Prostate gland (tissue), 2 donors: ENCODE data around the gene PTGDR. TPM values are rescaled to one million over a fixed set of nuclear protein-coding genes. Genes with fewer than 3 reads are reported as not detected.

Experiments used
- DNase-seq: peaks from one replicate; pipeline ENCODE4 v3.0.0-alpha.2; 2019; ENCODE audit warnings: low spot score
- H3K27ac ChIP-seq, 2 donors: fragments of 200-600 bp; sonication (generic); 2 replicates each; pipeline ENCODE4 v1.5.1; 2017 to 2019
- H3K27me3 ChIP-seq: fragments of 200-600 bp; sonication (generic); replicated peaks from 2 replicates; pipeline ENCODE4 v1.5.1; 2019; ENCODE audit not compliant: insufficient read depth
- H3K36me3 ChIP-seq, 2 donors: fragments of 200-600 bp; sonication (generic); 1 replicate in 1 of 2; 2 replicates in 1 of 2; pipeline versions ENCODE4 v1.5.1 to v1.8.1; 2017 to 2019
- H3K4me1 ChIP-seq: fragments of 200-600 bp; sonication (generic); replicated peaks from 2 replicates; pipeline ENCODE4 v1.5.1; 2019
- H3K4me3 ChIP-seq, 2 donors: fragments of 200-600 bp; sonication (generic); 2 replicates each; pipeline ENCODE4 v1.5.1; 2017 to 2019
- H3K9me3 ChIP-seq: fragments of 200-600 bp; sonication (generic); 2 replicates; pipeline ENCODE4 v1.5.1; 2017
- POLR2A ChIP-seq: fragments of 450-650 bp; IDR thresholded peaks from one replicate; pipeline ENCODE4 v1.6.1; 2016; ENCODE audit warnings: antibody characterized with exemption, mild to moderate bottlenecking
- POLR2AphosphoS5 ChIP-seq: sonication (generic); formaldehyde crosslinking; IDR thresholded peaks from one replicate; pipeline ENCODE4 v1.6.1; 2017; ENCODE audit warnings: antibody characterized with exemption
- WGBS: methylation state at CpG from one replicate; pipeline ENCODE4 v1.1.5; 2018; 5-methylcytosine and 5-hydroxymethylcytosine counted together
- intact Hi-C: fragments of 100-400 bp; cut with DNase I; formaldehyde crosslinking; loops from one replicate; pipeline ENCODE4 v1.14.2; 2022
- total RNA-seq, 2 donors: library from RNA; depleted of rRNA; stranded (reverse); fragments of >200 nt; gene quantifications; one replicate each; pipeline ENCODE4 v1.1.0, GENCODE V29; 2016
- TF ChIP-seq, protein P1 (sequence below), 4 experiments: fragments of 200-600 bp in 2 of 4; fragments of 450-650 bp in 2 of 4; sonication (generic) in 2 of 4; IDR thresholded peaks; 1 replicate in 3 of 4; 2 replicates in 1 of 4; pipeline ENCODE4 v1.5.1; 2016 to 2019; ENCODE audit warnings: antibody characterized with exemption in 4 of 4, mild to moderate bottlenecking in 2 of 4, moderate library complexity in 2 of 4

The PTGDR gene
- total RNA-seq, 2 donors from 2014 or later: 0.55 to 0.74 TPM

DNA sequence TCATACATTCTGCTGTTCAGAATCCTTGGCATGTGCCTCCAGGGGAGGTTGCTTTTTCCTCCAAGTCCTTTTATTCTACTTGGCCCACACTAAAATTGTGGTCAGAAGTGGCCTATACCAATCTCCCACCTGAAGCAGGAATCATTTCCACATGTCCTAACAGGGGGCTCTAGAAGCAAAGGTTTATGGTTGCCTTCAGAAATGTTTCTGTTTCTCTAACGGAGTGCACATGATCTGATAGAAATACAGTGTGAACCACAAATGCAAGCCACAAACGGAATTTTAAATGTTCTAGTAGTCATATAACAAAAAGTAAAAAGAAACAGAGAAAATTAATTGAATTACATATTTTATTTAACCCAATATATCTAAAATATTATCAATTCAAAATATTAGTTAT lies 50.6 kb downstream of the PTGDR start:
- H3K4me1 ChIP-seq: no peaks in the 10 kb centered on the region
- H3K27ac ChIP-seq: no peak overlapping the region
- TF ChIP-seq POLR2AphosphoS5: no peak
- TF ChIP-seq, protein P1, sequence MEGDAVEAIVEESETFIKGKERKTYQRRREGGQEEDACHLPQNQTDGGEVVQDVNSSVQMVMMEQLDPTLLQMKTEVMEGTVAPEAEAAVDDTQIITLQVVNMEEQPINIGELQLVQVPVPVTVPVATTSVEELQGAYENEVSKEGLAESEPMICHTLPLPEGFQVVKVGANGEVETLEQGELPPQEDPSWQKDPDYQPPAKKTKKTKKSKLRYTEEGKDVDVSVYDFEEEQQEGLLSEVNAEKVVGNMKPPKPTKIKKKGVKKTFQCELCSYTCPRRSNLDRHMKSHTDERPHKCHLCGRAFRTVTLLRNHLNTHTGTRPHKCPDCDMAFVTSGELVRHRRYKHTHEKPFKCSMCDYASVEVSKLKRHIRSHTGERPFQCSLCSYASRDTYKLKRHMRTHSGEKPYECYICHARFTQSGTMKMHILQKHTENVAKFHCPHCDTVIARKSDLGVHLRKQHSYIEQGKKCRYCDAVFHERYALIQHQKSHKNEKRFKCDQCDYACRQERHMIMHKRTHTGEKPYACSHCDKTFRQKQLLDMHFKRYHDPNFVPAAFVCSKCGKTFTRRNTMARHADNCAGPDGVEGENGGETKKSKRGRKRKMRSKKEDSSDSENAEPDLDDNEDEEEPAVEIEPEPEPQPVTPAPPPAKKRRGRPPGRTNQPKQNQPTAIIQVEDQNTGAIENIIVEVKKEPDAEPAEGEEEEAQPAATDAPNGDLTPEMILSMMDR (IDR thresholded peaks at IDR 0.05): no peak
- no peak for TF ChIP-seq POLR2A
- H3K4me3 ChIP-seq: no peak overlapping the region
- DNase-seq: no peak
- no peaks in the 10 kb centered on the region for H3K36me3 ChIP-seq
- no peaks in the 10 kb centered on the region for H3K9me3 ChIP-seq
- 48% methylated on average over 2 of the region's 2 CpGs for WGBS
- intact Hi-C loops: loop anchor here (10.0 kb wide), 2 partner anchors 87 to 637 kb away; partner anchors contain the start of gene FERMT2
- no peaks in the 10 kb centered on the region for H3K27me3 ChIP-seq

DNA sequence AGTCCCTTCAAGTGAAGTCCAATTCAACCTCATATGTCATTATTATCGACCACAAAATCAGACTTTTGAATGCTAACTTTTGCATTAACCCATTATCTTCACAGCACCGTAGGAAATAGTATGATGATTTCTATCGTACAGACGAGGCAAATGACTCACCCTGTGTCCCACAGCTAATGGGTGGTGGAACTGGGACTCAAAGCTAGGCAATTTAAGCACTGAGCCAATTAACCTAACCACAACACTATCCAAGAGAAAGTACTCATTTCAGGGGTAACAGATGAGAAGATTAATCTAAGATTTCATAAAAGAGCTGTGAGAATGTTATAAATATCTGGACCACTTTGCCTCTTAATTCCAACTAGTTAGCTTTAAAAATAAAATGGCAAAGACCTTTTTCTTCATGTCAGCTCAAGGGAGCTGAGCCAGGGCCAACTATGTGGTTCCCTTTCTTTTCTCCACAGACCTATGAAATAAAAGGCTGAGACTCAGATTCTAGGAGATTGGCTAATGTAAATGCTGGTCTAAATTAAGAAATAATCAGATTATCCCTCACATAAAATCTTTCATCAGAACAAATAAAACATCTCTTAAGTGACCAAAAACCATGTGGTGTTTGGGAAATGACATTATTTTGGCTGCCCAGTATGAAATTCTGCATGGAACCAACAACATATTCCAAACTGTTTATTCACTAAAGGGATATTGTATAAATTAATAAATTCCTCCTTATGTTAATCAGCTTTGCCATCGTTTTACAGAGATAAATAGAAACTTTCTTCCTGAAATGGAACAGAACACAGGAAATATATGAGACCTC lies 51.5 kb downstream of the PTGDR start:
- Histone ChIP-seq H3K36me3 (no peaks in the 10 kb centered on the region), H3K4me1 (no peaks in the 10 kb centered on the region), H3K27me3 (no peaks in the 10 kb centered on the region), H3K27ac (no peak overlapping the region), H3K4me3 (no peak overlapping the region), H3K9me3 (no peaks in the 10 kb centered on the region)
- intact Hi-C loops: loop anchor here (10.0 kb wide), 2 partner anchors 86 to 636 kb away; partner anchors contain the start of gene FERMT2
- no peak for DNase-seq
- 49% methylated on average over 5 of the region's 5 CpGs for WGBS
- no peak for TF ChIP-seq POLR2A
- no peak for TF ChIP-seq POLR2AphosphoS5
- TF ChIP-seq, protein P1 (IDR thresholded peaks at IDR 0.05): no peak

DNA sequence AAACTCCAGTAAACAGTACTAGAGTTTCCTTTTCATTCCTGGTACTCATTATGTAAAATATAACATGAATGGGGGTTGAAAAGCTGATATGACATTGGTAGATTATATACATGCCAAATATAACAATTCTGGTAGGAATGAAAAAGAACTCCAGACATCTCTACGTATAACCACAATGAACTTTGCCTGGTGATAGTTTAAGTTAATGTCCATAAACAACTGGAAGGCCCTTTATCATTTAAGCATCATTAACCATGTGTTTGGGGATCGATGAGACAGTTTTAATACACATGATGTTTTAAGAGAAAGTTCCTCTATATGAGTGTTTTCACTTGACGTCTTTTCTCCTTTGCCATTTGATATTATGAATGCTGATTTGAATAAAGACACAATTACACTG lies 52.4 kb downstream of the PTGDR start:
- Histone ChIP-seq H3K4me3 (no peak overlapping the region), H3K4me1 (no peaks in the 10 kb centered on the region), H3K27me3 (no peaks in the 10 kb centered on the region), H3K9me3 (no peaks in the 10 kb centered on the region), H3K36me3 (no peaks in the 10 kb centered on the region), H3K27ac (no peak overlapping the region)
- WGBS: 73% methylated on average over 3 of the region's 3 CpGs
- DNase-seq: no peak
- intact Hi-C loops: loop anchor here (10.0 kb wide), 2 partner anchors 85 to 635 kb away; partner anchors contain the start of gene FERMT2
- TF ChIP-seq, protein P1 (IDR thresholded peaks at IDR 0.05): no peak
- no peak for TF ChIP-seq POLR2AphosphoS5
- no peak for TF ChIP-seq POLR2A

DNA sequence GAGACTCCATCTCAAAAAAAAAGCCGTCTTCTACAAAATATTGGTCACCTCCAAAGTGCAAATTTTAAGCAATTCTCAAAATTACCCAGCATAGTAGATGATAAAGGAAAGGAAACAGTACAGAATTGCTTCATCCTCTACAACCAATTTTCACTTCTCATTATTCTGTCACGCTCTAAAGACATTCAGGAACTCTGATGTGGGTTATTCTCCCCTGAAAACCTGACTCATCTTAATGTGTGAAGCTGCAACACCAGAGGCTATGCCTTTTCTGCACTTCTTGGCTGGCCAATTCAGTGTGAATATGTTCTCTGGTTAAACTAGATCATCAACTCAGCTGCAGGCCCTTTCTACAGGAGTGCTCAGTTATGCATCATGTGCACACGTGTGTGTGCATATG lies 57.6 kb downstream of the PTGDR start:
- 77% methylated on average over 3 of the region's 3 CpGs for WGBS
- TF ChIP-seq POLR2AphosphoS5: no peak
- H3K9me3 ChIP-seq: no peaks in the 10 kb centered on the region
- no peak for DNase-seq
- no peak overlapping the region for H3K27ac ChIP-seq
- no peaks in the 10 kb centered on the region for H3K36me3 ChIP-seq
- H3K4me1 ChIP-seq: peaks cover 2% of the 10 kb centered on the region
- no peak overlapping the region for H3K4me3 ChIP-seq
- intact Hi-C loops: no loop called here
- no peaks in the 10 kb centered on the region for H3K27me3 ChIP-seq

DNA sequence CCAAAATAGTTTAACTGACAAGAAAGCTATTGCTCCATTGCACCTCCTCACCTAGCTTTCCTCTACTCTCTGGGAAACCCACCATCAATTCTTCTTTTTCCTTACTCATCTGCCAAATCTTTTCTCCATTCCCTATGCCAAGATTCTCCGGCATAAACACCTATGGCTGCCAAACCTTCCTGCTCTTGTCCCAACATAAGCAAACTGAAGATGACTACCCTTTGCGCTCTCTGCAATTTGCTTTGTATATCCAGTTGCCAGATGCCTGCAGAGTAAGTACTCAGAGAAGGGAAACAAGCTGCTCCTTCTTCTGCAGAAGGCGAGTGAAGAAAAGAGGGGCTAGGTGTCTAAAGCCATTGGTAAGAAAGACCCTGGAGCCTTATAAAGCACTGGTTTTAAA lies 58.1 kb downstream of the PTGDR start:
- TF ChIP-seq POLR2A (no peak), POLR2AphosphoS5 (peak; percentile 18)
- TF ChIP-seq, protein P1 (IDR thresholded peaks at IDR 0.05): no peak

More for the DNA sequence above, 58.1 kb downstream of the PTGDR start:
- no peak overlapping the region for H3K4me3 ChIP-seq
- H3K36me3 ChIP-seq: no peaks in the 10 kb centered on the region
- WGBS: 52% methylated on average over 3 of the region's 3 CpGs
- intact Hi-C loops: no loop called here
- peaks cover 2% of the 10 kb centered on the region for H3K4me1 ChIP-seq
- DNase-seq: no peak
- H3K27me3 ChIP-seq: no peaks in the 10 kb centered on the region
- H3K27ac ChIP-seq: no peak overlapping the region
- no peaks in the 10 kb centered on the region for H3K9me3 ChIP-seq

Other genes with a start within 250 kb of the PTGDR start
- 10 to 100 TPM in 1 of 2 donors, 1 to 10 TPM in 1; 6.9 to 17.2 TPM for gene NID2, start 198.6 kb upstream of the PTGDR start, total RNA-seq
- 1 to 10 TPM; 5.4 to 8.9 TPM for gene PTGER2, start 46.6 kb downstream of the PTGDR start, total RNA-seq